HepG2 (cell line): ENCODE measurements around the gene WDR45B.

Source experiments
- BRCA1 ChIP-seq: sonication (generic); formaldehyde crosslinking; IDR thresholded peaks from 2 replicates; pipeline ENCODE4 v1.4.0; 2020; ENCODE audit warnings: missing genetic modification reagents
- JUN ChIP-seq: sonication (generic); formaldehyde crosslinking; IDR thresholded peaks from 2 replicates; pipeline ENCODE4 v1.4.0; 2020; ENCODE audit warnings: mild to moderate bottlenecking, missing genetic modification reagents
- JUND ChIP-seq: sonication (generic); formaldehyde crosslinking; IDR thresholded peaks from 2 replicates; pipeline ENCODE4 v1.8.0; 2022; ENCODE audit warnings: mild to moderate bottlenecking, missing genetic modification reagents
- RAD21 ChIP-seq: fragments of 450-650 bp; formaldehyde crosslinking; IDR thresholded peaks from 2 replicates; pipeline ENCODE4 v1.5.0; 2020; ENCODE audit warnings: mild to moderate bottlenecking
- SNRNP70 ChIP-seq: fragments of 200-400 bp; formaldehyde crosslinking; IDR thresholded peaks from 2 replicates; pipeline ENCODE4 v1.6.1; 2017; ENCODE audit warnings: mild to moderate bottlenecking, low read depth, low read length, moderate library complexity
- ZBTB1 ChIP-seq: sonication (generic); formaldehyde crosslinking; IDR thresholded peaks from 2 replicates; pipeline ENCODE4 v1.4.0; 2020; ENCODE audit warnings: missing genetic modification reagents, borderline replicate concordance

DNA sequence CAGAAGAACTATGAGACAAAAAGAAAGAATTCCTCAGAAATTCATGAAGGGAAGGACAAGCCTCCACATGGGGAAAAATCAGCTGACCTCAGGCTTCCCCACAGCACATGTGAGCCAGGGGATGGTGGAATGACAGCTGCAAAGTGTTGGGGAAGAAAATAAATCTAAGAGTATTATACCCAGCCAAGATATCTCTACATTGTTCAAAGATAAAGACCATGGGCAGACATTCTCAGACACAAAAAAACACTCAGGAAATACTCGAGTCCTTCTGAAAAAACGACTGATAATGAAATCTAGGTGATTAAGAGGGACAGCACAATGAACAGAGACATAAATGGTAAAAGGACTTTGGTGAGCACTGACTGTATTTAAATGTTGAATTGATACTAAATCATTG is 46.4 kb upstream of the WDR45B start:
- TF ChIP-seq SNRNP70: no peak
- TF ChIP-seq RAD21 (CRISPR knock-in tag): no peak
- TF ChIP-seq BRCA1 (CRISPR knock-in tag): no peak
- TF ChIP-seq JUN: no peak
- no peak for TF ChIP-seq ZBTB1 (CRISPR knock-in tag)
- no peak for TF ChIP-seq JUND (CRISPR knock-in tag)
